Measurements from ENCODE around the gene GNB4.

Gene GNB4

DNA sequence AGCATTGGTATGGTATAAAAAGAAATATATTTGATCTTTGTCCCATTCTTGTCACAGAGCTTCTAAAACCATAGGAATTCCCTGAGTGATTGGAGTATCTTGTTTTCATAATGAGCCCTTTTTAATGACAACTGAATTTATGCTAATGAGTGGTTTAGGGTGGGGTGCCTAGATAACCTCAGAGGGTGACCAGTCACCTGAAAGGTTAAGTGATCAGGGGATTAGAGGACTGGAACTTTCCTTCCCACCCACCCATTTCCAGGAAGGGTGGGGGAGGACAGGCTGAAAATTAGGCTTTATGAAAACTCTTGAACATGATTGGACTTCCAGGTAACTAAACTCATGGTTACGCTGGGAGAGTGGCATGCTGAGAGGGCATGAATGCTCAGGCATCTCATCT, 95.3 kb downstream of the GNB4 start:
- DNase-seq (ENCODE audit: low read depth), result no peak

- DNase-seq (ENCODE audit: low read depth), result no peak
Observed at GRCh38 chr3:179348325-179349013, 102.8 kb downstream of the GNB4 start.

GRCh38 chr3:179347345-179348194, 103.7 kb downstream of the GNB4 start, which contains the start of gene MFN1:
TSS of gene MFN1 (plus strand) at chr3:179347709. CDS start at chr3:179348852, 1,143 bp downstream.
- peak; percentile 94 for DNase-seq (ENCODE audit: low read depth)
